Measurements from ENCODE around the gene RASGRF2. TPM values are rescaled to one million over a fixed set of nuclear protein-coding genes. Genes with fewer than 3 reads are reported as not detected.

The RASGRF2 gene
- total RNA-seq, 2 experiments from 2014 or later = 0.06 to 0.13 TPM

DNA sequence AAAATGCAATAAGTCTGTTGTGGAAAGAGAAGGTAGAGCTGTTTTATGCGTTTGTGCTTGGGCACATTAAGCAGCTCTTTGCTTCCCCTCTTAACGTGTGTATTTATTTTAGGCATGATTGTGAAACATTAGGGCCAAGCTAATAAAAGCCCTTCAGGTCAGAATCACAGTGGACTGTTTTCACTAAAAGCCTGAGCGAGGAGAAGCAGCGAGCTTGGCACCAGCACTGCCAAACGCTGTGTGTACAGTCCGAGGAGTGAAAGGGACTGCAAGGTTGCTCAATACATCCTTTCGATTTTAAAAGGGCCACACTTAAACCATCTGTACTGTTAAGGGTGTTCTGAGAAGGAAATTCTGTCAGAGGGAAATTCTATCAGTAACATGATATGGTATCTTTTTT lies 165.8 kb downstream of the RASGRF2 start:
- Histone ChIP-seq H3K4me2 (ENCODE audit: low read length) (no peak overlapping the region), H3K9me3 (ENCODE audit: low read length) (no peaks in the 10 kb centered on the region), H3K9me2 (ENCODE audit: insufficient read depth, low read length) (no peaks in the 10 kb centered on the region), H3K4me1 (ENCODE audit: insufficient read depth, low read length, poor library complexity, severe bottlenecking) (no peaks in the 10 kb centered on the region), H3K79me2 (ENCODE audit: insufficient read depth, low read depth, low read length) (no peaks in the 10 kb centered on the region), H4K20me1 (ENCODE audit: insufficient read depth, low read length) (no peaks in the 10 kb centered on the region), H3K36me3 (ENCODE audit: insufficient read depth, low read length) (no peaks in the 10 kb centered on the region), H3K27ac (ENCODE audit: low read depth, low read length, poor library complexity, severe bottlenecking) (no peak overlapping the region), H2AFZ (ENCODE audit: low read length) (no peak overlapping the region), H3K4me3 (ENCODE audit: low read depth, low read length, poor library complexity, severe bottlenecking) (no peak overlapping the region)
- BruUV-seq (replicated peaks) = no TSS peak
- ChIA-PET POLR2A (interaction anchor here (1.0 kb wide), 1 partner anchor 12 kb away, joined by 3 read pairs; no protein-coding TSS in a partner anchor), CTCF (ENCODE audit: unreplicated experiment) (no interaction called here)
- TF ChIP-seq CTCF (conservative IDR thresholded peaks at IDR 0.05; ENCODE audit: low read length) (no peak), EZH2phosphoT487 (IDR thresholded peaks at IDR 0.05; ENCODE audit: borderline replicate concordance, low read depth, low read length) (no peak)
- intact Hi-C loops (cut with micrococcal nuclease; ENCODE audit: unreplicated experiment) = no loop called here
- DNase-seq (ENCODE audit: low spot score) = no peak

GRCh38 chr5:81128416-81128815 lies 168.3 kb downstream of the RASGRF2 start:
- Histone ChIP-seq H3K4me1 (ENCODE audit: insufficient read depth, low read length, poor library complexity, severe bottlenecking) (no peaks in the 10 kb centered on the region), H3K36me3 (ENCODE audit: insufficient read depth, low read length) (no peaks in the 10 kb centered on the region), H3K9me2 (ENCODE audit: insufficient read depth, low read length) (no peaks in the 10 kb centered on the region), H2AFZ (ENCODE audit: low read length) (no peak overlapping the region), H4K20me1 (ENCODE audit: insufficient read depth, low read length) (no peaks in the 10 kb centered on the region), H3K4me3 (ENCODE audit: low read depth, low read length, poor library complexity, severe bottlenecking) (no peak overlapping the region), H3K27ac (ENCODE audit: low read depth, low read length, poor library complexity, severe bottlenecking) (no peak overlapping the region), H3K4me2 (ENCODE audit: low read length) (no peak overlapping the region), H3K9me3 (ENCODE audit: low read length) (no peaks in the 10 kb centered on the region), H3K79me2 (ENCODE audit: insufficient read depth, low read depth, low read length) (no peaks in the 10 kb centered on the region)
- TF ChIP-seq EZH2phosphoT487 (IDR thresholded peaks at IDR 0.05; ENCODE audit: borderline replicate concordance, low read depth, low read length) (no peak), CTCF (conservative IDR thresholded peaks at IDR 0.05; ENCODE audit: low read length) (no peak)
- no peak for DNase-seq (ENCODE audit: low spot score)
- BruUV-seq (replicated peaks) = no TSS peak
- intact Hi-C loops (cut with micrococcal nuclease; ENCODE audit: unreplicated experiment) = no loop called here
- POLR2A ChIA-PET = interaction anchor here (1.2 kb wide), 1 partner anchor 12 kb away, joined by 4 read pairs; no protein-coding TSS in a partner anchor
- CTCF ChIA-PET (ENCODE audit: unreplicated experiment) = no interaction called here

DNA sequence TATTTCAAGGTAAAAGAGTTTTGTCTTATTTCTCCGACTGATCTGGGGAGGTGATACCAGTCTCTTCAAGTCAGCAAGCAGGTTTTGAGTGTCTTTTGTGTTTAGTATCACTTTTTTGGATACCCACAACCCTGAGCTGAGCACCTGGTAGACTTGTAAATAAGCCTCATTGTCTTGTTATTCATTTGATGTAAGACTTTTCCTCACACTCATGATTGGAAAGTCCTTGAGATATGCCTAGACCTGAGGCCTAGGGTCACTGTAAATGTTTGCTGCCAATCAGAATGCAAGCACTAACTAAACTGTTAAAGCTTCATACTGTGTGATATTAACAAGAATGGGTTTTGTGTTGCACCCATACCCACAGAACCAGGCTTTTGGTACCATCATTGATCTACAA lies 172.2 kb downstream of the RASGRF2 start:
- POLR2A ChIA-PET = interaction anchor here (0.6 kb wide), 1 partner anchor 14 kb away, joined by 3 read pairs; no protein-coding TSS in a partner anchor
- CTCF ChIA-PET (ENCODE audit: unreplicated experiment) = no interaction called here
- no peaks in the 10 kb centered on the region for H4K20me1 ChIP-seq (ENCODE audit: insufficient read depth, low read length)

More for the DNA sequence above, 172.2 kb downstream of the RASGRF2 start:
- no peaks in the 10 kb centered on the region for H3K36me3 ChIP-seq (ENCODE audit: insufficient read depth, low read length)
- no peaks in the 10 kb centered on the region for H3K4me1 ChIP-seq (ENCODE audit: insufficient read depth, low read length, poor library complexity, severe bottlenecking)
- TF ChIP-seq EZH2phosphoT487 (IDR thresholded peaks at IDR 0.05; ENCODE audit: borderline replicate concordance, low read depth, low read length) (no peak), CTCF (conservative IDR thresholded peaks at IDR 0.05; ENCODE audit: low read length) (no peak)
- H3K79me2 ChIP-seq (ENCODE audit: insufficient read depth, low read depth, low read length) = no peaks in the 10 kb centered on the region
- BruUV-seq (replicated peaks) = no TSS peak
- no peak for DNase-seq (ENCODE audit: low spot score)
- no peaks in the 10 kb centered on the region for H3K9me3 ChIP-seq (ENCODE audit: low read length)
- H3K9me2 ChIP-seq (ENCODE audit: insufficient read depth, low read length) = no peaks in the 10 kb centered on the region
- no peak overlapping the region for H2AFZ ChIP-seq (ENCODE audit: low read length)
- H3K27ac ChIP-seq (ENCODE audit: low read depth, low read length, poor library complexity, severe bottlenecking) = no peak overlapping the region
- no peak overlapping the region for H3K4me2 ChIP-seq (ENCODE audit: low read length)
- no peak overlapping the region for H3K4me3 ChIP-seq (ENCODE audit: low read depth, low read length, poor library complexity, severe bottlenecking)
- intact Hi-C loops (cut with micrococcal nuclease; ENCODE audit: unreplicated experiment) = no loop called here
